Keratinocyte (primary cell): ENCODE results near the gene PLXDC2.

ENCODE experiments used
- EZH2 ChIP-seq: IDR thresholded peaks from one replicate; pipeline ENCODE4 v1.6.1; 2012; ENCODE audit warnings: inconsistent platforms, mild to moderate bottlenecking, low read length, moderate library complexity
- TF ChIP-seq, protein P1 (sequence below), 3 experiments: IDR thresholded peaks in 1 of 3; conservative IDR thresholded peaks in 1 of 3; optimal IDR thresholded peaks in 1 of 3; 2 replicates in 2 of 3; 3 replicates in 1 of 3; pipeline versions ENCODE3 to v1.5.1; 2011; ENCODE audit warnings: low read length in 3 of 3, mild to moderate bottlenecking in 3 of 3, moderate library complexity in 2 of 3, control low read depth in 1 of 3, inconsistent platforms in 1 of 3; ENCODE audit not compliant: insufficient read depth in 2 of 3; ENCODE audit errors: extremely low read depth in 1 of 3

DNA sequence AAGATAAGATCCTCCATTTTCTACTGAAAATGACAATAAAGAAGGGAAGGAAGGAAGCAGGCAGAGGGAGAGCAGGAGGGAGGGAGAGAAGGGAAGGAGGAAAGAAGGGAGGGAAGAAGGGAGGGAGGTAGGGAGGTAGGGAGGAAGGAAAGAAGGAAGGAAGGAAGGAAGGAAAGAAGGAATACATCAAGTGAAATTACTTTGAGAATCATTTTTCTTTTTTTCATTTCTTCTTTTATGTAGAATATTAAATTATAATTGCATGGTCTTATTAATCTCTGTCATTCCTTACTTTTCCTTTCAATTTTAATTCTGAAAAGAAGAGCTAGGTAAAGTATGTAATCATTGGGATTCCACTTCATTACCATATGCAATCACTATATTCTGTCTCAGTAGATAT lies 97.8 kb downstream of the PLXDC2 start:
- TF ChIP-seq, protein P1, sequence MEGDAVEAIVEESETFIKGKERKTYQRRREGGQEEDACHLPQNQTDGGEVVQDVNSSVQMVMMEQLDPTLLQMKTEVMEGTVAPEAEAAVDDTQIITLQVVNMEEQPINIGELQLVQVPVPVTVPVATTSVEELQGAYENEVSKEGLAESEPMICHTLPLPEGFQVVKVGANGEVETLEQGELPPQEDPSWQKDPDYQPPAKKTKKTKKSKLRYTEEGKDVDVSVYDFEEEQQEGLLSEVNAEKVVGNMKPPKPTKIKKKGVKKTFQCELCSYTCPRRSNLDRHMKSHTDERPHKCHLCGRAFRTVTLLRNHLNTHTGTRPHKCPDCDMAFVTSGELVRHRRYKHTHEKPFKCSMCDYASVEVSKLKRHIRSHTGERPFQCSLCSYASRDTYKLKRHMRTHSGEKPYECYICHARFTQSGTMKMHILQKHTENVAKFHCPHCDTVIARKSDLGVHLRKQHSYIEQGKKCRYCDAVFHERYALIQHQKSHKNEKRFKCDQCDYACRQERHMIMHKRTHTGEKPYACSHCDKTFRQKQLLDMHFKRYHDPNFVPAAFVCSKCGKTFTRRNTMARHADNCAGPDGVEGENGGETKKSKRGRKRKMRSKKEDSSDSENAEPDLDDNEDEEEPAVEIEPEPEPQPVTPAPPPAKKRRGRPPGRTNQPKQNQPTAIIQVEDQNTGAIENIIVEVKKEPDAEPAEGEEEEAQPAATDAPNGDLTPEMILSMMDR (optimal IDR thresholded peaks at IDR 0.05 in 1 of 3, IDR thresholded peaks at IDR 0.05 in 1 of 3, conservative IDR thresholded peaks at IDR 0.05 in 1 of 3; ENCODE audit: extremely low read depth in 1 of 3, insufficient read depth in 2 of 3, low read length in 3 of 3), result no peak
- no peak for TF ChIP-seq EZH2
